Loucy (cell line): ENCODE results near the gene SORCS2.

Experiments used
- EZH2phosphoT487 ChIP-seq: fragments of 200-600 bp; IDR thresholded peaks from 2 replicates; pipeline ENCODE4 v1.6.1; 2018; ENCODE audit warnings: antibody characterized with exemption, mild to moderate bottlenecking, moderate library complexity, borderline replicate concordance
- TF ChIP-seq, protein P1 (sequence below): fragments of 200-600 bp; sonication (generic); conservative IDR thresholded peaks from 2 replicates; pipeline ENCODE4 v1.5.1; 2014; ENCODE audit warnings: mild to moderate bottlenecking, antibody characterized with exemption, low read length

DNA sequence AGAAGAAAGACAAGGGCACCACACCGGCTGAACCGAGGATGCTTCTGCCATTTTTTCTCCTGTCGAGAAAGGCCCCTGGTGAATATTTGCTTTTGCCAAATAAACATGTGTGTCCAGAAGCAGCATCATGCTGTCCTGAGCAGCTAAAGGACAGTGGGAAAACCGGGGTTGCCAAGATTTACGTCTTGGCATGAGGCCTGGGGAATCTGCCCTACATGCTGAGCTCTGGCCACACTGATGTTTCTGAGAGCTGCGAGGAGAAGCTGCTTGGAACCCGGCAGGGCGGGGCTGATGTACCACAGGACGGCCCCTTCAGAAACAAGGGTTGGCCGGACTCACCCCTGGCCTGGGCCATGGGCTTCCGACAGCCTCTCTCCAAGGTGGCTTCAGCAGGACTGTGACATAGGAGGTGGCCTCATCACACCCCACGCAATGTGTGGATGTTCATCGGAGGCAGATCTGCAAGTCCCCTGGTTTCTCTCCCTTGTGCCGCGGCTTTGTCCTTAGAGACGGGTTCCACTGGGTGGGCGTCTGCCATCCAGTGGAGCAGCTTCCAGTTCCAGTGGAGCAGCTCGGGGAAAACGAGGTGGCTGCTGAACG, 42.2 kb upstream of the SORCS2 start:
- TF ChIP-seq, protein P1, sequence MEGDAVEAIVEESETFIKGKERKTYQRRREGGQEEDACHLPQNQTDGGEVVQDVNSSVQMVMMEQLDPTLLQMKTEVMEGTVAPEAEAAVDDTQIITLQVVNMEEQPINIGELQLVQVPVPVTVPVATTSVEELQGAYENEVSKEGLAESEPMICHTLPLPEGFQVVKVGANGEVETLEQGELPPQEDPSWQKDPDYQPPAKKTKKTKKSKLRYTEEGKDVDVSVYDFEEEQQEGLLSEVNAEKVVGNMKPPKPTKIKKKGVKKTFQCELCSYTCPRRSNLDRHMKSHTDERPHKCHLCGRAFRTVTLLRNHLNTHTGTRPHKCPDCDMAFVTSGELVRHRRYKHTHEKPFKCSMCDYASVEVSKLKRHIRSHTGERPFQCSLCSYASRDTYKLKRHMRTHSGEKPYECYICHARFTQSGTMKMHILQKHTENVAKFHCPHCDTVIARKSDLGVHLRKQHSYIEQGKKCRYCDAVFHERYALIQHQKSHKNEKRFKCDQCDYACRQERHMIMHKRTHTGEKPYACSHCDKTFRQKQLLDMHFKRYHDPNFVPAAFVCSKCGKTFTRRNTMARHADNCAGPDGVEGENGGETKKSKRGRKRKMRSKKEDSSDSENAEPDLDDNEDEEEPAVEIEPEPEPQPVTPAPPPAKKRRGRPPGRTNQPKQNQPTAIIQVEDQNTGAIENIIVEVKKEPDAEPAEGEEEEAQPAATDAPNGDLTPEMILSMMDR, result no peak
- TF ChIP-seq EZH2phosphoT487, result no peak
